HG03097 (cell line): ENCODE results near the gene COL6A2.
"Not testable (repeated sequence)": the region's sequence is repeated elsewhere in the genome, so short reads cannot be mapped to it uniquely, and the experiment has no call there.

ENCODE experiments used
- ATAC-seq: cut with Tn5 transposase; IDR thresholded peaks from one replicate; pipeline ENCODE4 v1.9.1; 2021; ENCODE audit not compliant: unreplicated experiment, low FRiP score

Gene COL6A2

DNA sequence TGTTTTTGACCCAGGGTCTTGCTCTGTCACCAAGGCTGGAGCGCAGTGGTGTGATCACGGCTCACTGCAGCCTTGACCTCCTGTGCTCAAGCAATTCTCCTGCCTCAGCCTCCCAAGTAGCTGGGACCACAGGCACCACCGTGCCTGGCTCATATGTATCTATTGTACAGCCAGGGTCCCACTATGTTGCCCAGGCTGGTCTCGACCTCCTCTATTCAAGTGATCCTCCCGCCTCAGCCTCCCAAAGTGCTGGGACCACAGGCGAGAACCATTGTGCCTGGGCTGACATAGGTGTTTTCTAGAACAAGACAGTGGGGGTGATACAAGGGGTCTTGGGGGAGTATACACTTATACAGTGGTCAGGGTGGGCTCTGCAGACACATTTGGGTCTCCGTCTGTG, 40.0 kb downstream of the COL6A2 start:
- no peak for ATAC-seq

DNA sequence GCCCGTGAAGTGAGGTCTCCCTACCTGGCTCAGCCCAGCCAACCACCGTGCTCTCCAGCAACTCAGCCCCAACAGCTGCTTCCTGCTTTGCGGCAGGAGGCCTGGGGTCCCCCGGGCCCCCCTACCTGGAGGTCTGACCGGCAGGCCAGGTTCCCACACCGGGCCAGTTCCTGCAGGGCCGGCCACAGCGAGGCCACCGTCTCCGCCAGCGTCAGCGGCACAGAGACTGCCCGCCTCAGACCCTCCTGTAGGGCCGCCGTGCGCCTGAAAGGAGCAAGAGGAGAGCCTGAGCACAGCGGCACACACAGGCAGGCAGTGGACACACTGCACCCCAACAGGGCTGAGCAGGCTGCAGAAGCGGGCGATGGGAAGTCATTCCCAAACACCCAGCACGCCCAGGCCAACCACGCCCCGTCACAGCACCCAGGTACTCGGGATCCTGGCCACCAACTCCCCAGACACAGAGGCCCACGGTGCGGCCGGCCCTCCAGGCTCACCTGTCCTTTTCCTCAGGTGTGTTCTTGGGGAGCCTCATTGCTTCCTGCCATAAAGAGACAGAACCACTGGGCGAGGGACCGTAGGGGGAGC, 40.6 kb downstream of the COL6A2 start:
- ATAC-seq = no peak

DNA sequence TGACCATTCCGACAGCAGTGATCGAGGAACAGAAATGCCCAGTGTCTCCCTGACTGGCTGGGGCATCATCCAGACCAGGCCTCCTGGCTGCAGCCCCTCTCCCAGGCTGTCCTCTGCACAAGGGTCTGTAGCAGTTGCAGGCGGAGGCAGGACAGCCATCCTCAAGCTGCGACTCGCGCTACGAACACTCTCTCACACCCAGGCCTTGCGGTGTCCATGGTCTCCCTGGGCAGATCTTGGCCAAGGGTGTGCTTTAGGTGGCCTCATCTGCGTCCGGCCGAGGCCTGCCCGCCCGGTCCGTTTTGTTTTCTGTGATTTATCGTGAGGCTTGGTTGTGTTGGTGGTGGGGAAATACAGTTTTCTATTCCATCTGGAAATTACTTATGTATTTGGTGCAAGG, 41.8 kb downstream of the COL6A2 start:
- ATAC-seq = no peak

DNA sequence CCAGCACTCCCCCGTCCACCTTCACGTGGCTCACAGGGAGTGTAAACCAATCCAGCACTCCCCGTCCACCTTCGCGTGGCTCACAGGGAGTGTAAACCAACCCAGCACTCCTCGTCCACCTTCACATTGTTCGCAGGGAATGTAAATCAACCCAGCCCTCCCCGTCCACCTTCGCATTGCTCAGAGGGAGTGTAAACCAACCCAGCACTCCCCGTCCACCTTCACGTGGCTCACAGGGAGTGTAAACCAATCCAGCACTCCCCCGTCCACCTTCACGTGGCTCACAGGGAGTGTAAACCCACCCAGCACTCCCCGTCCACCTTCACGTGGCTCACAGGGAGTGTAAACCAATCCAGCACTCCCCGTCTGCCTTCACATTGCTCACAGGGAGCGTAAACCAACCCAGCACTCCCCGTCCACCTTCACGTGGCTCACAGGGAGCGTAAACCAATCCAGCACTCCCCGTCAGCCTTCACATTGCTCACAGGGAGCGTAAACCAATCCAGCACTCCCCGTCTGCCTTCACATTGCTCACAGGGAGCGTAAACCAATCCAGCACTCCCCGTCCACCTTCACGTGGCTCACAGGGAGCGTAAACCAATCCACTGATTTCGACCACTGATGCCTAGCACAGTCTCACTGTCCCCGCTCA, 42.6 kb downstream of the COL6A2 start:
- not testable (repeated sequence) for ATAC-seq

DNA sequence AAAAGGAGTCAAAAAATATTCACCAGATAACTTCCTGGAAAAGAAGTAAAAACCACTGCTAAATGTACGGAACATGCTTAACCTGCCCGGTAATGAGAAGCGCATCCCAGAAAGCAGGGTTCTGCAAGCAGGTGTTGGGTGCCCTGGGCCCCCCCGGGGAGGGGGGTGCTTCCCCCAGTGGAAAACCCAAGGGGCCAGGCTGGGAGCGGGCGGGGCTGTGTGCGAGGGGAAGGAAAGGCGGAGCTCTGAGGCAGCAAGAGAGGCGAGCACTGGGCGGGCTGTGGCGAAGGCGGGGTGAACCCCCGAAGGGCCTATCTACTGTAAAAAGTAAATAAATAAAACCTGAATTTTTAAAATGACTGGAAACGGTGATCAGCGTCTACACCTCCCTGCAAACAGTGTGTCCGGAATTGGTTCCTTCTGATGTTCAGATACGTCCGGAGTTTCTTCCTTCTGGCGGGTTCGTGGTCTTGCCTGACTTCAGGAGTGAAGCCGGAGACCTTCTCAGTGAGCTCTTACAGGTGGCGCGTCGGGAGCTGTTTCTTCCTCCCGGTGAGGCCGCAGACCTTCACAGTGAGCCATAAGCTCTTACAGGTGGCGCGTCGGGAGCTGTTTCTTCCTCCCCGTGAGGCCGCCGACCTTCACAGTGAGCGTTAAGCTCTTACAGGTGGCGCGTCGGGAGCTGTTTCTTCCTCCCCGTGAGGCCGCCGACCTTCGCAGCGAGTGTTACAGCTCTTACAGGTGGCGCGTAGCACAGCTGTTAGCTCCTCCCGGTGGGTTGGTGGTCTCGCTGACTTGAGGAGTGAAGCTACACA, 44.1 kb downstream of the COL6A2 start:
- no peak for ATAC-seq

DNA sequence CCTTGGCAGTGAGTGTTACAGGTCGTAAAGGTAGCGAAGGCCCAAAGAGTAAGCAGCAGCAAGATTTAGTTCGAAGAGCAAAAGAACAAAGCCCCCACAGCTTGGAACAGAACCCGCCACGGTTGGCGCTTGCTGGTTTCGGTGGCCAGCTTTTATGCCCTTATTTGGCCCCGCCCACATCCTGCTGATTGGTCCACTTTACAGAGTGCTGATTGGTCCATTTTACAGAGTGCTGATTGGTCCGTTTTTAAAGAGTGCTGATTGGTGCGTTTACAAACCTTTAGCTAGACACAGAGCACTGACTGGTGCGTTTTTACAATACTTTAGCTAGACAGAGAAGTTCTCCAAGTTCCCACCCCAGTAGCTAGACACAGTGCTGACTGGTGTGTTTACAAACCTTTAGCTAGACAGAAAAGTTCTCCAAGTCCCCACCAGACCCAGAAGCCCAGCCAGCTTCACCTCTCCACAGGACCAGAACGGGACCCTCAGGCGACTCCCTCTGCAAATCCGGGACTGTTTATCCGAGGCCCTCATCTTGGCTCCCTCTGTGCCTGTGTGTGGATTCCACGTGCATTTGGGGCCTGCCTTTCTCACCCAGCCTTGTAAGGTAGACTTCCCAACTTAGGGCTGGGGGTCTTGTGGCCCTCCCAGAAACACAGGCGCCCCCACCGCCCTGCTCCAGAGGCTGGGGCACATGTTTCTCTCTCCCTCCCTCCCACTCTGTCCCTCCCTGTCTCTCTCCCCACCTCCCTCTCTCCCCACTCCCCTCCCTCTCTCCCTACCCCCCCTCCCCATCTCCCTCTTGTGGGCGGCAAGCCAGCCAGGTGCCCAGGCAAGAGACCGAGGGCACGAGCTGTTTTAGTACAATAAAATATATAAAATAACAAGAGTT, 44.9 kb downstream of the COL6A2 start:
- no peak for ATAC-seq

DNA sequence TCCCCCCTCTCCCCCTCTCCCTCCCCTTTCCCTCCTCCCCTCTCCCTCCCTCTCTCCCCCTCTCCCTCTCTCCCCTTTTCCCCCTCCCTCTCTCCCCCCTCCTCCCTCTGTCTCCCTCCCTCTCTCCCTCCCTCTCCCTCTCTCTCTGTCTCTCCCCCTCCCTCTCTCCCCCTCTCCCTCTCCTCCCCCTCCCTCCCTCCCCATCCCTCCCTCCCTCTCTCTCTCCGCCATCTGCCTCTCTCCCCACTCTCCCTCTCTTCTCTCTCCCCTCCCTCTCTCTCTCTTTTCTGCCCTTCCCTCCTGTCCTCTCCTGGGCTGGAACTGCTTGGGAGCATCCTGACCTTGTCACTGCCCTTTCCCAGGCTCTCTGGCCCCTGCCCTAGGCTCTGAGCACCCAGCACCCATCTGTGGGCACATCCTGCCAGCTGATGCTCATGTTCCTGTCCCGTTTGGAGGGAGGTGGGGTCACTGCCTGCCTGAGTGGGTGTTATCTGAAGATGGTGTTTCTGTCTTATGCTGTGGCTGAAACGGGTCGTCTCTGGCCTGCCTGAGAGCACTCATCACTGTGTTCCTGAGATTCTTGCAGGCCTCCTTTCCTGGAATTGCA, 46.7 kb downstream of the COL6A2 start:
- ATAC-seq = no peak

DNA sequence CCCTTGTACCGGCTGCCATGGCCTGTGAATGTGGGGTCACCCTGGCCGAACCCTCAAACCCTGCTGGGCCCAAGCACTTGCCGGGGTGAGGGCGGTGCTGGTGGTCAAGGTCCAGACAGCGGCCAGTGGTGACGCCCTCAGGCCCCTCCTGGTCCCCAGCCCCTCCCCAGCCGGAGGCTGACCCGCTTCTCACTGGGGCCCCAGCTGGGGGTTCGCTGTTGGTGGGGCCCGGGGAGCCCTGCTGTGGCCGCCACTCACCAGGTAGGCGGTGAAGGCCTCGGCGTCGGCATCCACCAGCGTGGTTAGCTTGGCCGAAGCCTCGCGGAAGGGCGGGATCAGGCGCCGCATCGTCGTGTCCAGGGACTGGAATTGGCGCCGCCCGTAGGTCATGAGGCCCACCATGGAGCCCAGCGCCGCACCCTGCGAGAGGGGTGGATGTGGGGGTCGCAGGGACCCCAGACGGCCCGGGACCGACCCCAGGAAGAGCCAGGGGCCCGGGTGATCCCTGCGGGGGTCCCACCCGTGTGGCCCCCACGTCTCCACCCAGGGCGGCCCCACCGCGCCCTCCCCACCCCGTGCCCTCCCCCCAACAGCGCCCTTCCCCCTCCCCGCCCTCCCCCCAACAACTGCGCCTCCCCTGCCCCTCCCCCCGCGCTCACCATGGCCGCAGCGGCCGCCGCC, 47.4 kb downstream of the COL6A2 start:
- no peak for ATAC-seq

DNA sequence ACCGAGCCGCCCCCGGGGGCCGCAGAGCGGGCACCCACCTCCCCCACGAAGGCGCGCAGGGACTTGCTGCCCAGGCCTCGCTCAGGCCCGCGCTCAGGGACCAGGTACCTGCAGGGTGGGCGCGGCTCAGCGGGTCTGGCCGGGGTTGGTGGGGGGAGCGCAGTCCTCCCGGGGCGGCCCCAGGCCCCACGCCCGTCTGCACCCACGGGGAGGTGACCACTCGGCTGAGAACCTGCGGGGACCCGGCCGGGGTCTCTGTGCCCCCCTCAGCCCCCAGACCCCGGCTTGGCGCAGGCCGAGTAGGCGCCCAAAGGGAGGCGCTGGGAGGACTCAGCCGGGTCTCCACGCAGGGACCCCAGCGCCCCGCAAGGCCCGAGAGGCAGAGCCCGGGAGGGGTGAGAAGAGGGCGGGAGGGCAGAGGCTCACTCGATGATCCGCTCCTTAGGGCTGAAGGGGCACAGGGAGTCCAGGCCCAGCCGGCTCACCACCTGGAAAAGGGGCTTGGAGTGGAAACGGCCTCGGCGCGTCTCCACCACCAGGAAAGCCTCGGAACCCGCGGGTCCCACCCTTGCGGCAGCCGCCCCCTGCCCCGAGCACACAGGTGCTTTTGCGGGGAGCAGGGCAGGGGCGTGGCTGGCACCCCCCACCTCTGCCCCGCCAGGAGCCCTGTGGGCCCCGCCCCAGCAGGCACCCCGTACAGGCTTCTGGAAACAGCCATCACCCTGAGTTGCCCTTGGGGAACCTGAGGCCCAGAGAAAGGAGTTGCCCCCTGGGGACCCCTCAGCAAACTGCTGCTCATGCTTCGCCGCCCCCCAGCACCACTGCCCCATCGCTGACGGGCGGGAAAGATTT, 48.2 kb downstream of the COL6A2 start:
- no peak for ATAC-seq

DNA sequence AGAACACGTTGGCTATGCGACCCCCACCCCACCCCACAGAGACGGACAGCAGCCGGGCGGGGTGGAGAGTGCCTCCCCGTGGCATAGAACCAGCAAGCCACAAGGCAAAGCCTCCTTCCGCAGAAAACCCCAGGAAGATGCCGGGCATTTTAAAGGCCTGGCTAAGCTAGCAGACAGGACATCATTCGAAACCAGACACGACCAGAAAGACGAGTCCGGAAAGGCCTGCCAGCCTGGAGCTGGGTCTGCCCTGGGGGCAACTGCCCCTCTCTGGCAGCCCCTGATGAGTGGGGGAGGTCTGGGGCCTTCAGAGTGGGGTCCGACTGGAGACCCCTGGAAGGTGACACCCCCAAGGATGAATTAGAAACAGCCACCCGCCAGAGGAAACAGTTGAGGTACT, 48.9 kb downstream of the COL6A2 start:
- ATAC-seq = no peak

DNA sequence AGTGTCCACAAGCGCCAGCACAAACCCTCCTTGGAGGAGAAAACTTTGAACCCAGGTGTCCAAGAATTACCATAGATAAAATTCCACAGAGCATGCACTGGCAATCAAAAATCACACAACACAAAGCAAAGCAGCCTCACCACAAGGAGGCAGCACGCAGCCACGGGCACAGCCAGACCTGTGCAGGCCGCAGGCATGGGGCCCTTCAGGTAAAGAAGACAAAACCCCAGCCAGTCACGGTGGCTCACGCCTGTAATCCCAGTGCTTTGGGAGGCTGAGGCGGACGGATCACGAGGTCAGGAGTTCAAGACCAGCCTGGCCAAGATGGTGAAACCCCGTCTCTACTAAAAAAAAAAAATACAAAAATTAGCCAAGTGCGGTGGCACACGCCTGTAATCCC, 49.5 kb downstream of the COL6A2 start:
- not testable (repeated sequence) for ATAC-seq

DNA sequence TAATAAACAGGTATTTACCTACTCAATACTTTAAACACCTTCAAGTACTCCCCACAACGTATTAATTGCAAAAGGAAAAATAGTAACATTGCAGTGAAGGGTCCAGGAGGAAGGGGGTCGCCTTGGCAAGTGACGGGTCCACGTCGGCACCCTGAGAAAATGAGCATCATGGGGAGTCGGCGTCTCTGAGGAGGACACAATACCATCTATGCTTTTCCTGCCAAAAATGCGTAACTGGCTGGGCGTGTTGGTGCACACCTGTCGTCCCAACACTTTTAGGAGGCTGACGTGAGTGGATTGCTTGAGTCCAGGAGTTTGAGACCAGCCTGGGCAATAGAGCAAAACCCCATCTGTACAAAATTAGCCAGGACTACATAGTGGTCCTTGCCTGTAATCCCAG, 50.2 kb downstream of the COL6A2 start:
- no peak for ATAC-seq

DNA sequence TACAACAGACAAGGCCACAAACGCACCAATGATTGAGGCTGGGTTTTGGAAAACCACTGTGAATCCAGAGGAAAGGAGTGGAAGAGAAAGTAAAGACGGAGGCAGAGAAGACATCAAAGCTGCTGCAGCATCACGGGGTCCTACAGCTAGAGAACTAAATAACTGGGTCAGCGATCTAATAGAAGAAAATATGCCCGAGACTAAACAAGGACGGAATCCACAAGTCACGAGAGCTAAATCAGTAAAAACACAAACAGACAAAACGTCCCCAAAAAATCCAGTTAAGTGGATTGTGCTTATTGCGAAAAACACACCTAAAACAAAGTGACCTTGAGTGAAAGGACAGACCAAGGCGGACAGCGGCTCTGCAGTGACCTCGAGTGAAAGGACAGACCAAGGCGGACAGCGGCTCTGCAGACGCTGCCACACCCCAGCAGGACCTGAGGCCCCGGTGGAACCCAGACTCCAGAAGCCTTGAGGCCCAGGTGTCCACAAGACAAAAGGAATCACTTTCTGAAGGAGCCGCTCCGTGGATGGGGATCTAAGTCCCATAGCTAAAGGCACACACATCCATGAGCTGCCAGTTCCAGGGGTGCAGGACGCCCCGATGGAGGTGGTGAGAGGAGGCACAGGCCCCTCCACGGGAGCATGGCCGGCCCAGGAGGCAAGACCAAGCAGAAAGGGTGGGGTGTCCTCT, 51.4 kb downstream of the COL6A2 start:
- ATAC-seq = no peak

DNA sequence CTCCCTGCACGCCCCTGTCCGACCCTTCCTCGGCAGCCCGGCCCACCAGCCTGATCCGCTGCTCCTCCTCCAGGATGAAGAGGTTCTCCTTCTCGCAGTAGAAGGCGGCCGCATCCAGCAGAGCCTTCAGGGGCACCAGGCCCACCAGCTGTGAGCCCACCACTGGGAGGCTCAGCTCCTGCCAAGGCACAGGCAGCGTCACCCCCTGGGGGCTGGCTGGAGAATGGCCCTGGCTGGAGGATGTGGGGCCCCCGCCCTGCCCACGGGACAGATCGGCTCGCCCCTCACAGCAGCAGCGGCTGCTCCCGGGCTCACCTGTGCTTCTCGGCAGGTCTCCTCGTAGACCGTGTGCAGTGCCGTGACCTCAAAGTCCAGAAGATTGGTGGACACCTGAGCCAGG, 52.2 kb downstream of the COL6A2 start:
- no peak for ATAC-seq

DNA sequence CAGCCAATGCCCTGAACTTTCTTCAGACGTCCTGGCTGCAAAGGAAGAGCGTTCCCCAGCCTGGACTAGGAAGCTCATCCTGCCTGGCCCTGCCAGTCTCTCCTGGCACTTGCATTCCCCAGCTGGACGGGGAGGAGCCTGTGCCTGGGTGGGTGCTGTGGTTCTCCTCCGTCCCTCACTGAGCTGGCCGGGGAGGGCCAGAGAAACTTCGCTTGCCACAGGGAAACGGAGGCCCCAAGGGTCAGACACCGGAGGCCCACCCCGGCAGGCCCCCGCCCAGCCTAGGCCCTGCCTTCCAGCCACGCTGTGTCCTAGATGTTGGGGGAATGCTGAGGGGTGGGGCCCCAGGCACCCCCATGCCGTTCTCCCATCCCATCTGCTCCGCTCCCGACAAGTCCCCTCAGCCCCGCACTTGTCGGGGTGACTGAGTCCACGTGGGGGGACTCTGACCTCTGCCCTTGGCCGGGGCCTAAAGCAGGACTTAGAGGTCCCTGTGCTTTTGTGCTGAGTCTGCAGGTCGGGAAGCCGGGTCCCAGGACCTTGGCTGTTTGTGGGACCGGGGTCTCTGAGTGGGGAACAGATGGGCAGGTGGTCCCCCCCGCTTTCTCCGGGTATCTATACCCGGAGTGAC, 52.7 kb downstream of the COL6A2 start:
- ATAC-seq = no peak

DNA sequence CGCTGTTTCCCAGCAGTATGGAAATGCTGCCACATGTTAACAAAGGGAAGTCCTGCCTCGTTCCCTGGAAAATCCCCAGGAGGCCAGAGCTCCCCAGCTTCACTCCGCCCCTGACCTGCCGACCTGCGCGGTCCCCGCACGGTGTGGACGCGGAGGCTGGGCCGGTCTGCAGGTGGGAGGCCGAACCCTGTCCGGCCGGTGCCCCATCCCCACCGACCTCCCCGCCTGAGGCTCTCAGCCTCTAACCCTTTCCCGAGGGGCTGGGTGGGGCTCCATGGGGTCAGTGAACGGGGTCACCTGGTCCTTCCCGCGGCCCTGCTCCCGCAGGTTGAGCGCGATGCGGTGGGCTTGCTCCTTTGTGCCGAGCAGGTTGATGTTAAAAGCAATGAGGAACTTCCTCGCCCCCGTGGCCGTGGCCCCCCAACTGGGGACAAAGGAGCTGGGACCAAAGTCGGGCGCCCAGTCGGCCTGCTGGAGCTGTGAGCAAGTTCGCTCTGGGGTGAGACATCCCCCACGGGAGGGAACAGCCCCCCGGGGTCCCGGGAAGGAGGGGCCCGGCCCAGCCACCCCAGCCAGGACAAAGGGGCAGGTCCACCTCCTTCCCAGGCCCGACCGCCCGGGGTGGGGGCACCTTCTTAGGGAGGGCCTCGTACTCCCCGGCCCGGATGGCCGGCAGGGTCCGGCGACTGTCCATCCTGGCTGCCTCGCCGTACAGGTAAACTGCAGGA, 53.5 kb downstream of the COL6A2 start:
- no peak for ATAC-seq
